CD4-positive, alpha-beta memory T cell (primary cell): ENCODE data around the gene ACACA. TPM values are rescaled to one million over a fixed set of nuclear protein-coding genes. Genes with fewer than 3 reads are reported as not detected.

Experiments
- CTCF ChIA-PET: fragments of 350-600 bp; sonication (Branson Sonifier 250); formaldehyde crosslinking; loops from one replicate; lab custom pipeline; 2021; ENCODE audit warnings: inconsistent platforms; ENCODE audit not compliant: partially characterized antibody; lab: Charles Lee
- POLR2A ChIA-PET: fragments of 350-600 bp; sonication (Branson Sonifier 250); formaldehyde crosslinking; loops from one replicate; lab custom pipeline; 2021; ENCODE audit not compliant: partially characterized antibody; lab: Charles Lee
- DNase-seq, 5 donors: peaks; one replicate each; pipeline versions ENCODE4 v3.0.0 to v3.0.0-alpha.2; 2020 to 2022; ENCODE audit warnings: mixed read lengths in 1 of 5
- H3K27ac ChIP-seq: one replicate; pipeline ENCODE4 v1.7.0; 2013; ENCODE audit warnings: low read depth, low read length
- H3K27me3 ChIP-seq: 2 replicates; pipeline ENCODE4 v1.7.0; 2013; ENCODE audit warnings: mild to moderate bottlenecking, low read length, moderate library complexity; ENCODE audit not compliant: insufficient read depth
- H3K36me3 ChIP-seq: 2 replicates; pipeline ENCODE4 v1.7.0; 2013; ENCODE audit warnings: mild to moderate bottlenecking, low read length, moderate library complexity; ENCODE audit not compliant: insufficient read depth
- H3K4me1 ChIP-seq: 2 replicates; pipeline ENCODE4 v1.7.0; 2013; ENCODE audit warnings: mild to moderate bottlenecking, low read length, moderate library complexity; ENCODE audit not compliant: insufficient read depth
- H3K4me3 ChIP-seq, 2 donors: one replicate each; pipeline ENCODE4 v1.7.0; 2013; ENCODE audit warnings: low read length in 2 of 2, mild to moderate bottlenecking in 1 of 2
- H3K9me3 ChIP-seq, 2 donors: one replicate each; pipeline ENCODE4 v1.7.0; 2013; ENCODE audit warnings: low read length in 2 of 2, control low read depth in 1 of 2; ENCODE audit not compliant: control insufficient read depth in 1 of 2
- H3K27ac Mint-ChIP-seq, 7 donors: one replicate each; pipeline ENCODE4 v1.8.0; 2020 to 2021; ENCODE audit warnings: mixed read lengths in 7 of 7, mild to moderate bottlenecking in 6 of 7, inconsistent platforms in 3 of 7, moderate library complexity in 3 of 7
- H3K27me3 Mint-ChIP-seq, 2 donors: one replicate each; pipeline ENCODE4 v1.8.0; 2020 to 2021; ENCODE audit warnings: mixed read lengths in 2 of 2
- H3K36me3 Mint-ChIP-seq, 2 donors: one replicate each; pipeline ENCODE4 v1.8.0; 2020 to 2021; ENCODE audit warnings: mixed read lengths in 2 of 2, inconsistent platforms in 1 of 2, mild to moderate bottlenecking in 1 of 2
- H3K4me1 Mint-ChIP-seq, 4 donors: one replicate each; pipeline ENCODE4 v1.8.0; 2020 to 2021; ENCODE audit warnings: mixed read lengths in 4 of 4, mild to moderate bottlenecking in 1 of 4
- H3K4me3 Mint-ChIP-seq, 8 donors: one replicate each; pipeline ENCODE4 v1.8.0; 2020 to 2021; ENCODE audit warnings: mixed read lengths in 8 of 8, mild to moderate bottlenecking in 7 of 8, moderate library complexity in 6 of 8, inconsistent platforms in 3 of 8
- H3K9me3 Mint-ChIP-seq, 8 donors: one replicate each; pipeline ENCODE4 v1.8.0; 2020 to 2021; ENCODE audit warnings: mixed read lengths in 8 of 8, mild to moderate bottlenecking in 5 of 8, inconsistent platforms in 3 of 8, moderate library complexity in 1 of 8
- intact Hi-C: fragments of 100-400 bp; cut with micrococcal nuclease; formaldehyde crosslinking; loops from one replicate; pipeline ENCODE4 v1.15.1; 2023
- polyA plus RNA-seq, 2 donors: library from polyadenylated mRNA; unstranded; fragments of 300-500 nt; fragmentation: Illumina TruSeq; gene quantifications; one replicate each; pipeline ENCODE4 v1.2.3, GENCODE V29; 2021
- total RNA-seq, 2 experiments: library from RNA; stranded (reverse); gene quantifications; one replicate each; pipeline ENCODE4 v1.2.3, GENCODE V29; 2021

ACACA gene
- total and polyA plus RNA-seq, 4 experiments from 2014 or later, result 4.8 to 15.2 (median 10.1) TPM

GRCh38 chr17:37086948-37087347 is 319.7 kb downstream of the ACACA start:
- H3K27me3 Mint-ChIP-seq, result no peaks in the 10 kb centered on the region
- DNase-seq, result no peak
- intact Hi-C loops, result no loop called here
- peak overlapping the region in 4 of 7 donors; percentile 17 to 67 (median 40) for H3K27ac Mint-ChIP-seq
- H3K4me1 ChIP-seq, result peaks cover 43% of the 10 kb centered on the region
- H3K36me3 Mint-ChIP-seq, result peaks cover 0 to 19% of the 10 kb centered on the region in 2 donors
- no peaks in the 10 kb centered on the region for H3K27me3 ChIP-seq
- CTCF ChIA-PET, result no interaction called here
- no peak overlapping the region for H3K4me3 ChIP-seq
- H3K36me3 ChIP-seq, result no peaks in the 10 kb centered on the region
- H3K4me3 Mint-ChIP-seq, result peak overlapping the region in 2 of 8 donors; percentile 9 to 37
- H3K4me1 Mint-ChIP-seq, result peaks cover 36 to 56% (median 43%) of the 10 kb centered on the region in 4 donors
- POLR2A ChIA-PET, result interaction anchor here (0.6 kb wide), 1 partner anchor 55 kb away, joined by 3 read pairs; no protein-coding TSS in a partner anchor
- H3K9me3 ChIP-seq, result no peaks in the 10 kb centered on the region
- no peaks in the 10 kb centered on the region for H3K9me3 Mint-ChIP-seq
- no peak overlapping the region for H3K27ac ChIP-seq

GRCh38 chr17:37086334-37086733 is 320.3 kb downstream of the ACACA start:
- Histone ChIP-seq H3K9me3 (no peaks in the 10 kb centered on the region), H3K4me3 (no peak overlapping the region), H3K27ac (no peak overlapping the region), H3K4me1 (peaks cover 41% of the 10 kb centered on the region), H3K36me3 (no peaks in the 10 kb centered on the region), H3K27me3 (no peaks in the 10 kb centered on the region)
- Mint-ChIP-seq H3K27ac (no peak overlapping the region), H3K36me3 (peaks cover 0 to 19% of the 10 kb centered on the region in 2 donors), H3K4me1 (peaks cover 36 to 51% (median 43%) of the 10 kb centered on the region in 4 donors), H3K4me3 (no peak overlapping the region), H3K27me3 (no peaks in the 10 kb centered on the region), H3K9me3 (no peaks in the 10 kb centered on the region)
- DNase-seq, result no peak
- intact Hi-C loops, result no loop called here
- POLR2A ChIA-PET, result interaction anchor here (0.6 kb wide), 1 partner anchor 55 kb away, joined by 3 read pairs; no protein-coding TSS in a partner anchor
- CTCF ChIA-PET, result no interaction called here

- no peak overlapping the region for H3K27ac Mint-ChIP-seq
- CTCF ChIA-PET, result interaction anchor here (1.0 kb wide), 1 partner anchor 37 kb away, joined by 6 read pairs; no protein-coding TSS in a partner anchor
Observed at GRCh38 chr17:37084372-37084771, 322.3 kb downstream of the ACACA start.

GRCh38 chr17:37083456-37083855 is 323.2 kb downstream of the ACACA start:
- no peaks in the 10 kb centered on the region for H3K36me3 ChIP-seq
- no peak for DNase-seq
- ChIA-PET POLR2A (no interaction called here), CTCF (no interaction called here)
- peaks cover 0 to 27% of the 10 kb centered on the region in 2 donors for H3K36me3 Mint-ChIP-seq
- H3K4me1 Mint-ChIP-seq, result peaks cover 11 to 23% (median 15%) of the 10 kb centered on the region in 4 donors
- no peaks in the 10 kb centered on the region for H3K27me3 Mint-ChIP-seq
- H3K4me1 ChIP-seq, result peaks cover 12% of the 10 kb centered on the region
- H3K4me3 Mint-ChIP-seq, result no peak overlapping the region
- intact Hi-C loops, result no loop called here
- no peaks in the 10 kb centered on the region for H3K9me3 ChIP-seq
- H3K27ac ChIP-seq, result no peak overlapping the region
- no peak overlapping the region for H3K4me3 ChIP-seq
- peak overlapping the region in 1 of 7 donors; percentile 65 for H3K27ac Mint-ChIP-seq
- no peaks in the 10 kb centered on the region for H3K27me3 ChIP-seq
- H3K9me3 Mint-ChIP-seq, result peaks cover 0 to 12% (median 9%) of the 10 kb centered on the region in 8 donors

More at GRCh38 chr17:37084372-37084771, 322.3 kb downstream of the ACACA start:
- H3K27me3 ChIP-seq, result no peaks in the 10 kb centered on the region
- no peaks in the 10 kb centered on the region for H3K9me3 ChIP-seq
- Mint-ChIP-seq H3K4me3 (no peak overlapping the region), H3K36me3 (peaks cover 0 to 26% of the 10 kb centered on the region in 2 donors), H3K27me3 (no peaks in the 10 kb centered on the region), H3K9me3 (peaks cover 0 to 9% (median 5%) of the 10 kb centered on the region in 8 donors), H3K4me1 (peaks cover 19 to 32% (median 25%) of the 10 kb centered on the region in 4 donors)
- H3K4me3 ChIP-seq, result no peak overlapping the region
- H3K36me3 ChIP-seq, result no peaks in the 10 kb centered on the region
- POLR2A ChIA-PET, result no interaction called here
- H3K4me1 ChIP-seq, result peaks cover 21% of the 10 kb centered on the region
- H3K27ac ChIP-seq, result no peak overlapping the region
- intact Hi-C loops, result no loop called here
- no peak for DNase-seq

- H3K4me1 ChIP-seq, result peaks cover 7% of the 10 kb centered on the region
- DNase-seq, result no peak
- intact Hi-C loops, result no loop called here
- no peaks in the 10 kb centered on the region for H3K9me3 ChIP-seq
- peaks cover 0 to 27% of the 10 kb centered on the region in 2 donors for H3K36me3 Mint-ChIP-seq
- POLR2A ChIA-PET, result no interaction called here
- H3K4me3 Mint-ChIP-seq, result no peak overlapping the region
- peaks cover 0 to 12% (median 9%) of the 10 kb centered on the region in 8 donors for H3K9me3 Mint-ChIP-seq
- no peaks in the 10 kb centered on the region for H3K27me3 Mint-ChIP-seq
- CTCF ChIA-PET, result no interaction called here
- H3K27ac Mint-ChIP-seq, result peak overlapping the region in 1 of 7 donors; percentile 65
- no peak overlapping the region for H3K4me3 ChIP-seq
- H3K4me1 Mint-ChIP-seq, result peaks cover 7 to 18% (median 11%) of the 10 kb centered on the region in 4 donors
- H3K27ac ChIP-seq, result no peak overlapping the region
- no peaks in the 10 kb centered on the region for H3K27me3 ChIP-seq
- no peaks in the 10 kb centered on the region for H3K36me3 ChIP-seq
Observed at GRCh38 chr17:37082985-37083384, 323.7 kb downstream of the ACACA start.

- no peaks in the 10 kb centered on the region for H3K27me3 ChIP-seq
- Mint-ChIP-seq H3K4me3 (no peak overlapping the region), H3K36me3 (peaks cover 0 to 27% of the 10 kb centered on the region in 2 donors), H3K27ac (peak overlapping the region in 1 of 7 donors; percentile 75), H3K9me3 (peaks cover 0 to 12% (median 9%) of the 10 kb centered on the region in 8 donors), H3K27me3 (no peaks in the 10 kb centered on the region), H3K4me1 (peaks cover 3 to 12% (median 5%) of the 10 kb centered on the region in 4 donors)
- H3K4me3 ChIP-seq, result no peak overlapping the region
- intact Hi-C loops, result no loop called here
- H3K36me3 ChIP-seq, result no peaks in the 10 kb centered on the region
- no peak for DNase-seq
- POLR2A ChIA-PET, result no interaction called here
- peaks cover 1% of the 10 kb centered on the region for H3K4me1 ChIP-seq
- no peak overlapping the region for H3K27ac ChIP-seq
- no peaks in the 10 kb centered on the region for H3K9me3 ChIP-seq
- CTCF ChIA-PET, result no interaction called here
Observed at GRCh38 chr17:37082311-37082860, 324.2 kb downstream of the ACACA start.

- H3K27ac Mint-ChIP-seq, result peak overlapping the region in 2 of 7 donors; percentile 36 to 53
- POLR2A ChIA-PET, result no interaction called here
- intact Hi-C loops, result no loop called here
- H3K27ac ChIP-seq, result no peak overlapping the region
- no peaks in the 10 kb centered on the region for H3K27me3 Mint-ChIP-seq
- CTCF ChIA-PET, result interaction anchor here (0.7 kb wide), 1 partner anchor 161 kb away, joined by 3 read pairs; no protein-coding TSS in a partner anchor
- no peak overlapping the region for H3K4me3 ChIP-seq
- H3K9me3 ChIP-seq, result no peaks in the 10 kb centered on the region
- H3K4me3 Mint-ChIP-seq, result no peak overlapping the region
- peaks cover 0 to 12% (median 9%) of the 10 kb centered on the region in 8 donors for H3K9me3 Mint-ChIP-seq
- no peaks in the 10 kb centered on the region for H3K4me1 ChIP-seq
- H3K4me1 Mint-ChIP-seq, result peaks cover 0 to 6% (median 0%) of the 10 kb centered on the region in 4 donors
- DNase-seq, result no peak
- no peaks in the 10 kb centered on the region for H3K27me3 ChIP-seq
- peaks cover 0 to 19% of the 10 kb centered on the region in 2 donors for H3K36me3 Mint-ChIP-seq
- H3K36me3 ChIP-seq, result no peaks in the 10 kb centered on the region
Observed at GRCh38 chr17:37081287-37081686, 325.3 kb downstream of the ACACA start.
